Fibroblast of upper back skin (primary cell): ENCODE results near the gene ZFYVE28.
A peak's percentile ranks its signal among the peaks of the same experiment; 100 is the strongest.

ENCODE experiments used
- DNase-seq: peaks from one replicate; pipeline ENCODE4 v3.0.0-alpha.2; 2013

The ZFYVE28 gene

GRCh38 chr4:2427383-2428334, 9.2 kb upstream of the ZFYVE28 start:
- no peak for DNase-seq

- DNase-seq, result no peak
Measured at GRCh38 chr4:2426711-2427275, 8.3 kb upstream of the ZFYVE28 start.

- DNase-seq, result no peak
Measured at GRCh38 chr4:2426069-2426397, 7.6 kb upstream of the ZFYVE28 start.

- DNase-seq, result no peak
Measured at GRCh38 chr4:2425386-2426068, 7.1 kb upstream of the ZFYVE28 start.

- peak; percentile 15 for DNase-seq
Measured at GRCh38 chr4:2424581-2424980, 6.1 kb upstream of the ZFYVE28 start.

GRCh38 chr4:2423695-2424094, 5.2 kb upstream of the ZFYVE28 start:
- DNase-seq, result no peak

- no peak for DNase-seq
Measured at GRCh38 chr4:2423066-2423465, 4.6 kb upstream of the ZFYVE28 start.

- DNase-seq, result no peak
Measured at GRCh38 chr4:2421928-2422327, 3.5 kb upstream of the ZFYVE28 start.

- no peak for DNase-seq
Measured at GRCh38 chr4:2419814-2420213, 1.4 kb upstream of the ZFYVE28 start.

GRCh38 chr4:2418650-2419571, 466 bp upstream of the ZFYVE28 start, which contains the start of gene CFAP99:
CFAP99 (plus strand) TSS chr4:2418955.
- peak; percentile 88 for DNase-seq

- DNase-seq, result no peak
Measured at GRCh38 chr4:2417226-2417764, 1.1 kb downstream of the ZFYVE28 start.

GRCh38 chr4:2416564-2417225, 1.8 kb downstream of the ZFYVE28 start:
- no peak for DNase-seq

- DNase-seq, result no peak
Measured at GRCh38 chr4:2415881-2416563, 2.4 kb downstream of the ZFYVE28 start.

- no peak for DNase-seq
Measured at GRCh38 chr4:2415213-2415612, 3.2 kb downstream of the ZFYVE28 start.

- no peak for DNase-seq
Measured at GRCh38 chr4:2413821-2414610, 4.4 kb downstream of the ZFYVE28 start.

- DNase-seq, result peak; percentile 77
Measured at GRCh38 chr4:2412885-2413716, 5.3 kb downstream of the ZFYVE28 start.

GRCh38 chr4:2412534-2412884, 5.9 kb downstream of the ZFYVE28 start:
- no peak for DNase-seq

- DNase-seq, result no peak
Measured at GRCh38 chr4:2411786-2412510, 6.5 kb downstream of the ZFYVE28 start.

GRCh38 chr4:2409381-2409783, 9.1 kb downstream of the ZFYVE28 start:
- DNase-seq, result no peak
